Sigmoid colon (tissue), 7 donors: ENCODE data around the gene KRT31. TPM values are rescaled to one million over a fixed set of nuclear protein-coding genes. Genes with fewer than 3 reads are reported as not detected.
"Not testable (repeated sequence)": the region's sequence is repeated elsewhere in the genome, so short reads cannot be mapped to it uniquely, and the experiment has no call there.

Experiments
- DNase-seq: peaks from one replicate; pipeline ENCODE4 v3.0.0-alpha.2; 2019
- H3K27ac ChIP-seq, 4 donors: fragments of 200-600 bp; sonication (generic); one replicate each; pipeline ENCODE4 v1.5.1; 2016 to 2019; ENCODE audit warnings: mild to moderate bottlenecking in 1 of 4
- H3K27me3 ChIP-seq, 3 donors: fragments of 200-600 bp; sonication (generic); one replicate each; pipeline ENCODE4 v1.5.1; 2019; ENCODE audit warnings: mild to moderate bottlenecking in 1 of 3
- H3K36me3 ChIP-seq, 4 donors: fragments of 200-600 bp; sonication (generic); one replicate each; pipeline ENCODE4 v1.5.1; 2016 to 2019
- H3K4me1 ChIP-seq, 4 donors: fragments of 200-600 bp; sonication (generic); one replicate each; pipeline ENCODE4 v1.5.1; 2017 to 2019
- H3K4me3 ChIP-seq, 4 donors: fragments of 200-600 bp; sonication (generic); one replicate each; pipeline ENCODE4 v1.5.1; 2017 to 2019; ENCODE audit warnings: mild to moderate bottlenecking in 2 of 4, moderate library complexity in 1 of 4
- H3K9me3 ChIP-seq, 4 donors: fragments of 200-600 bp in 3 of 4; sonication (generic) in 3 of 4; one replicate each; pipeline versions ENCODE4 v1.5.1 to v1.6.1; 2013 to 2019
- CTCF ChIP-seq, 4 experiments: fragments of 450-650 bp in 3 of 4; fragments of 200-600 bp in 1 of 4; IDR thresholded peaks; one replicate each; pipeline ENCODE4 v1.5.1; 2016 to 2019; ENCODE audit warnings: antibody characterized with exemption in 4 of 4, mild to moderate bottlenecking in 3 of 4, moderate library complexity in 2 of 4
- EP300 ChIP-seq, 4 donors: sonication (generic); formaldehyde crosslinking; IDR thresholded peaks; one replicate each; pipeline ENCODE4 v1.6.1; 2017; ENCODE audit warnings: antibody characterized with exemption in 4 of 4
- POLR2A ChIP-seq, 2 donors: fragments of 450-650 bp; IDR thresholded peaks; one replicate each; pipeline ENCODE4 v1.6.1; 2016; ENCODE audit warnings: antibody characterized with exemption in 2 of 2, mild to moderate bottlenecking in 2 of 2, moderate library complexity in 2 of 2
- POLR2AphosphoS5 ChIP-seq, 4 donors: sonication (generic); formaldehyde crosslinking; IDR thresholded peaks; one replicate each; pipeline ENCODE4 v1.6.1; 2017; ENCODE audit warnings: antibody characterized with exemption in 4 of 4
- WGBS, 2 donors: extraction: QIAGEN DNeasy Blood & Tissue Kit; methylation state at CpG; one replicate each; pipeline ENCODE4 v1.1.7; 2013; 5-methylcytosine and 5-hydroxymethylcytosine counted together
- intact Hi-C: fragments of 100-400 bp; cut with DNase I; formaldehyde crosslinking; loops from one replicate; pipeline ENCODE4 v1.15.1; 2023
- polyA plus RNA-seq, 3 donors: library from polyadenylated mRNA; stranded (reverse); fragments of 200-250 nt; gene quantifications; one replicate each; pipeline ENCODE4 v1.2.3, GENCODE V29; 2013
- total RNA-seq, 4 donors: library from RNA; depleted of rRNA; stranded (reverse); fragments of >200 nt; gene quantifications; one replicate each; pipeline ENCODE4 v1.1.0, GENCODE V29; 2016
- donor health status: healthy with polysubstance abuse.
- donor health status: Bipolar disorder and iron deficiency.
- donor health status: healthy.

The KRT31 gene
- total and polyA plus RNA-seq, 7 donors = not detected

GRCh38 chr17:41386227-41386626 is 11.2 kb downstream of the KRT31 start:
- 94 to 100% methylated on average over 1 of the region's 1 CpG for WGBS, 2 donors
- no peak overlapping the region for H3K27ac ChIP-seq
- H3K36me3 ChIP-seq = no peaks in the 10 kb centered on the region
- no peak overlapping the region for H3K4me3 ChIP-seq
- peaks cover 0 to 6% (median 2%) of the 10 kb centered on the region in 4 donors for H3K9me3 ChIP-seq
- intact Hi-C loops = no loop called here
- no peak for DNase-seq
- no peaks in the 10 kb centered on the region for H3K4me1 ChIP-seq
- TF ChIP-seq EP300 (IDR thresholded peaks at IDR 0.05) = no peak
- no peak for TF ChIP-seq POLR2AphosphoS5 (IDR thresholded peaks at IDR 0.05)
- no peak for TF ChIP-seq CTCF (IDR thresholded peaks at IDR 0.05)
- no peak for TF ChIP-seq POLR2A (IDR thresholded peaks at IDR 0.05)
- H3K27me3 ChIP-seq = no peaks in the 10 kb centered on the region

DNA sequence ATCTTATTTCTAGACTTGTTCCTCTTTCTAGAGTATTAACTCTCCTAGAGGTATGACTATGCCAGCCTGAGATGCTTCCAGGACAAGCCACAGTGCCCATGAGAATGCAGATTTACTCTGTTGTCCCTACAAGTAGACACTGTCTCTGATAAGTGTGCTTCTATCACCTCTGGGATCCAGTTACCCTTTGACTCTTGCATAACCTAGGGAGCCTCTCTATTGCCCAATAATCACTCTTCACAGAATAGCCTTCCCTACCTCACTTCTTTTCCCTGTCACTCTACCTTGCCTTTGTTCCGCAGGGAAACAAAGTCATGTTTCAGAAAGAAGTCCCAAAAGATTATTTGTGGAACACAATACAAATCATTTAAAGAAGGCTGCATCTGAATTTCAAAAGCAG is 13.7 kb downstream of the KRT31 start:
- Histone ChIP-seq H3K36me3 (no peaks in the 10 kb centered on the region), H3K9me3 (peaks cover 0 to 6% (median 2%) of the 10 kb centered on the region in 4 donors), H3K27me3 (no peaks in the 10 kb centered on the region), H3K4me3 (no peak overlapping the region), H3K4me1 (no peaks in the 10 kb centered on the region), H3K27ac (no peak overlapping the region)
- DNase-seq = no peak
- intact Hi-C loops = no loop called here
- WGBS, 2 donors = 91 to 95% methylated on average over 1 of the region's 1 CpG
- TF ChIP-seq POLR2A (IDR thresholded peaks at IDR 0.05) (no peak), CTCF (IDR thresholded peaks at IDR 0.05) (no peak), EP300 (IDR thresholded peaks at IDR 0.05) (no peak), POLR2AphosphoS5 (IDR thresholded peaks at IDR 0.05) (no peak)

GRCh38 chr17:41382394-41382793 is 15.0 kb downstream of the KRT31 start:
- Histone ChIP-seq H3K4me1 (no peaks in the 10 kb centered on the region), H3K27ac (no peak overlapping the region), H3K36me3 (no peaks in the 10 kb centered on the region), H3K4me3 (no peak overlapping the region), H3K9me3 (peaks cover 0 to 6% (median 2%) of the 10 kb centered on the region in 4 donors), H3K27me3 (no peaks in the 10 kb centered on the region)
- 94 to 100% methylated on average over 1 of the region's 1 CpG for whole genome bisulfite sequencing, 2 donors
- DNase-seq = no peak
- intact Hi-C loops = no loop called here
- TF ChIP-seq POLR2AphosphoS5 (IDR thresholded peaks at IDR 0.05) (no peak), CTCF (IDR thresholded peaks at IDR 0.05) (no peak), EP300 (IDR thresholded peaks at IDR 0.05) (no peak), POLR2A (IDR thresholded peaks at IDR 0.05) (no peak)

- H3K4me1 ChIP-seq, H3K27ac ChIP-seq, intact Hi-C loops, H3K4me3 ChIP-seq, H3K27me3 ChIP-seq, DNase-seq, H3K36me3 ChIP-seq, H3K9me3 ChIP-seq: not testable (repeated sequence)
- 89 to 92% methylated on average over 13 of the region's 13 CpGs for WGBS, 2 donors
Measured at GRCh38 chr17:41381943-41382342, 15.5 kb downstream of the KRT31 start, which contains the start of gene KRT34. KRT34 (minus strand) TSS chr17:41382306; CDS start chr17:41382246, 60 bp downstream.

- intact Hi-C loops = not testable (repeated sequence)
Measured at GRCh38 chr17:41380091-41380490, 17.3 kb downstream of the KRT31 start.

GRCh38 chr17:41377546-41377945 is 19.9 kb downstream of the KRT31 start:
- no peaks in the 10 kb centered on the region for H3K4me1 ChIP-seq
- no peak for TF ChIP-seq EP300 (IDR thresholded peaks at IDR 0.05)
- no peak overlapping the region for H3K27ac ChIP-seq
- H3K4me3 ChIP-seq = no peak overlapping the region
- no peaks in the 10 kb centered on the region for H3K27me3 ChIP-seq
- no peaks in the 10 kb centered on the region for H3K9me3 ChIP-seq
- H3K36me3 ChIP-seq = no peaks in the 10 kb centered on the region
- intact Hi-C loops = no loop called here
- 9 to 16% methylated on average over 2 of the region's 2 CpGs for WGBS, 2 donors
- DNase-seq = no peak

More at GRCh38 chr17:41380091-41380490, 17.3 kb downstream of the KRT31 start:
- not testable (repeated sequence) for H3K27ac ChIP-seq, DNase-seq, H3K9me3 ChIP-seq, H3K4me1 ChIP-seq, H3K27me3 ChIP-seq, H3K4me3 ChIP-seq, H3K36me3 ChIP-seq
- WGBS, 2 donors = 84 to 89% methylated on average over 7 of the region's 7 CpGs
